Panc1 (cell line): ENCODE measurements around the gene PRSS27.

Experiments
- POLR2AphosphoS5 ChIP-seq: IDR thresholded peaks from 2 replicates; pipeline ENCODE4 v1.6.1; 2012; ENCODE audit warnings: mild to moderate bottlenecking, low read depth, low read length, moderate library complexity
- TCF7L2 ChIP-seq: IDR thresholded peaks from 2 replicates; pipeline ENCODE4 v1.6.1; 2011; ENCODE audit warnings: mild to moderate bottlenecking, low read depth, low read length, inconsistent platforms
- TF ChIP-seq, protein P1 (sequence below): fragments of 450-650 bp; IDR thresholded peaks from 2 replicates; pipeline ENCODE4 v1.5.1; 2017; ENCODE audit warnings: mild to moderate bottlenecking
- TF ChIP-seq, protein P2 (sequence below), 2 experiments: IDR thresholded peaks; 2 replicates each; pipeline ENCODE4 v1.6.1; 2011 to 2012; ENCODE audit warnings: low read depth in 2 of 2, control low read depth in 1 of 2, low read length in 1 of 2, mild to moderate bottlenecking in 1 of 2, moderate library complexity in 1 of 2; ENCODE audit not compliant: insufficient read depth in 1 of 2

DNA sequence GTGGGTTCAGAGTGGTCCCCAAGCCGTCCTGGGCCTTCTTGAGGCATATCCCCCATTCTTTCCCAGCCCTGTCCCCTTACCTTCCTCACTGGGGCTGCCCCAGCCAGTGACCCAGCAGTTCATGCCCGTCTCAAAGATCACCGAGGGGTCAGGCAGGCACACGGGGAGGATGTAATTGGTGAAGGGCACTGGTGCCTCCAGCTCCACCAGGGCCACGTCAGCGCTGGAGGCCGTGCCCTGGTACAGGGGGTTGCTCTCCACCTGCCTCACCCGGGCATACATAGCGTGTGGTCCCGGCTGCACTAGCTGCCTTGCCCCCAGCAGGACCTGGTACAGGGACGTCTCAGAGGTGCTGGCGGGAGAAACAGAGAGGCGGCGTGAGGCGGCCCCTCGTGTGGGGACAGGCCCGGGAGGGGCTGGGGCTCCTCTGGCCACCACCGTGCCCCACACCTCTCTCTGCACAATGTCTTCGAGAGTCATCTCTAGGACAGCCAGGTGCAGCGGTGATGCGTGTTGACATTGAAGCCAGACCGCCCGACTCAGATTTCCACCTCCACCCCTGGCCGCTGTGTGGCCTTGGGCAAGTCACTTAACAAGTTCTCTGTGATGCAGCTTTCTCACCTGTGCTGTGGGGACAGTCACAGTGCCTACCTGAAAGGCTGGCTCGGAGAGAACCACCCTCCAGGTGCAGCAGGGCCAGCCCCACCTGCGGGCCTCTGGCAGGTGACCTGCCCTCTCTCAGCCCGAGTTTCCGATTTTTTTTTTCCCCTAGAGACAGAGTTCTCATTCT is 5.8 kb downstream of the PRSS27 start:
- TF ChIP-seq TCF7L2 (no peak), POLR2AphosphoS5 (no peak)
- TF ChIP-seq, protein P1, sequence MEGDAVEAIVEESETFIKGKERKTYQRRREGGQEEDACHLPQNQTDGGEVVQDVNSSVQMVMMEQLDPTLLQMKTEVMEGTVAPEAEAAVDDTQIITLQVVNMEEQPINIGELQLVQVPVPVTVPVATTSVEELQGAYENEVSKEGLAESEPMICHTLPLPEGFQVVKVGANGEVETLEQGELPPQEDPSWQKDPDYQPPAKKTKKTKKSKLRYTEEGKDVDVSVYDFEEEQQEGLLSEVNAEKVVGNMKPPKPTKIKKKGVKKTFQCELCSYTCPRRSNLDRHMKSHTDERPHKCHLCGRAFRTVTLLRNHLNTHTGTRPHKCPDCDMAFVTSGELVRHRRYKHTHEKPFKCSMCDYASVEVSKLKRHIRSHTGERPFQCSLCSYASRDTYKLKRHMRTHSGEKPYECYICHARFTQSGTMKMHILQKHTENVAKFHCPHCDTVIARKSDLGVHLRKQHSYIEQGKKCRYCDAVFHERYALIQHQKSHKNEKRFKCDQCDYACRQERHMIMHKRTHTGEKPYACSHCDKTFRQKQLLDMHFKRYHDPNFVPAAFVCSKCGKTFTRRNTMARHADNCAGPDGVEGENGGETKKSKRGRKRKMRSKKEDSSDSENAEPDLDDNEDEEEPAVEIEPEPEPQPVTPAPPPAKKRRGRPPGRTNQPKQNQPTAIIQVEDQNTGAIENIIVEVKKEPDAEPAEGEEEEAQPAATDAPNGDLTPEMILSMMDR, result no peak
- TF ChIP-seq, protein P2, sequence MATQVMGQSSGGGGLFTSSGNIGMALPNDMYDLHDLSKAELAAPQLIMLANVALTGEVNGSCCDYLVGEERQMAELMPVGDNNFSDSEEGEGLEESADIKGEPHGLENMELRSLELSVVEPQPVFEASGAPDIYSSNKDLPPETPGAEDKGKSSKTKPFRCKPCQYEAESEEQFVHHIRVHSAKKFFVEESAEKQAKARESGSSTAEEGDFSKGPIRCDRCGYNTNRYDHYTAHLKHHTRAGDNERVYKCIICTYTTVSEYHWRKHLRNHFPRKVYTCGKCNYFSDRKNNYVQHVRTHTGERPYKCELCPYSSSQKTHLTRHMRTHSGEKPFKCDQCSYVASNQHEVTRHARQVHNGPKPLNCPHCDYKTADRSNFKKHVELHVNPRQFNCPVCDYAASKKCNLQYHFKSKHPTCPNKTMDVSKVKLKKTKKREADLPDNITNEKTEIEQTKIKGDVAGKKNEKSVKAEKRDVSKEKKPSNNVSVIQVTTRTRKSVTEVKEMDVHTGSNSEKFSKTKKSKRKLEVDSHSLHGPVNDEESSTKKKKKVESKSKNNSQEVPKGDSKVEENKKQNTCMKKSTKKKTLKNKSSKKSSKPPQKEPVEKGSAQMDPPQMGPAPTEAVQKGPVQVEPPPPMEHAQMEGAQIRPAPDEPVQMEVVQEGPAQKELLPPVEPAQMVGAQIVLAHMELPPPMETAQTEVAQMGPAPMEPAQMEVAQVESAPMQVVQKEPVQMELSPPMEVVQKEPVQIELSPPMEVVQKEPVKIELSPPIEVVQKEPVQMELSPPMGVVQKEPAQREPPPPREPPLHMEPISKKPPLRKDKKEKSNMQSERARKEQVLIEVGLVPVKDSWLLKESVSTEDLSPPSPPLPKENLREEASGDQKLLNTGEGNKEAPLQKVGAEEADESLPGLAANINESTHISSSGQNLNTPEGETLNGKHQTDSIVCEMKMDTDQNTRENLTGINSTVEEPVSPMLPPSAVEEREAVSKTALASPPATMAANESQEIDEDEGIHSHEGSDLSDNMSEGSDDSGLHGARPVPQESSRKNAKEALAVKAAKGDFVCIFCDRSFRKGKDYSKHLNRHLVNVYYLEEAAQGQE (IDR thresholded peaks at IDR 0.05; ENCODE audit: insufficient read depth in 1 of 2, low read depth in 2 of 2, low read length in 1 of 2), result peak in 1 of 2 experiments; percentile 31; a peak in 1 of 4 replicates
